NCI-H1105 (cell line): ENCODE data around the gene PDLIM3.
A peak's percentile ranks its signal among the peaks of the same experiment; 100 is the strongest.

Source experiments
- DNase-seq: peaks from one replicate; lab custom pipeline; 2025; lab: John Stamatoyannopoulos, UW

The PDLIM3 gene

GRCh38 chr4:185471235-185472102 is 63.8 kb downstream of the PDLIM3 start, which contains the start of gene CCDC110:
TSS of gene CCDC110 (minus strand) at chr4:185471733. CDS start at chr4:185471683, 50 bp downstream.
- peak; percentile 78 for DNase-seq

DNA sequence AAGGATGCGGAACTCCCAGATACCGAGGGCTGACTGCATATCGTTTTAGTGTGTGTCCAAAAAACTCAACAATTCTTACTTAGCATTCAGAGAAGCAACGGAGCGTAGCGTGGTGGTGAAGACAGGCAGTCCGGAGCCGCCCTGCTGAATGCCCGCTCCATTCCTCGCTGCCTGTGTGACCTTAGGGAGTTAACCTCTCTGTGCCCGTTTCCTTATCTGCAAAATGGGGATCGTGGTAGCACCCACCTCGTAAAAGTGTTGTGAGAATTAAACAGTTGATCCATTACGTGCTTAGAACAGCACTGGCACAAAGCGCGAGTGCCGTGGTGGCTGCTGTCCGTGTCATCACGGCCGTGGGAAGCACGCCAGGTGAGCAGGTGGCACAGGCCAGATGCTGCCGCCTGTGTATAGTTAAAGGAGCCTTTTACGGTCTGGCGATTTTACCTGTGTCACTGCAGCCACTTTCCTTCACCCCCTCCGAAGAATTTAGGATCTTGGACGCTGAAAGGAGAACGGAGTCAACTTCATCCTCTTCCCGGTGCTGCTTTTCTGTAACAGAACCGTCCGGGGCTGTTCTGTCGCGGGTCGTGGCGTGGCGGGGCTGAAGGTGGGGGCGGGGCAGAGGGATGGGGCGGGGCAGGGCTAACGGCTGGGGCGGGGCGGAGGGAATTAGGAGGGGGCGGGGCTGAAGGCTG is 64.7 kb downstream of the PDLIM3 start:
- DNase-seq: peak; percentile 48

- DNase-seq: no peak
Observed at GRCh38 chr4:185469580-185470154, 65.6 kb downstream of the PDLIM3 start.

DNA sequence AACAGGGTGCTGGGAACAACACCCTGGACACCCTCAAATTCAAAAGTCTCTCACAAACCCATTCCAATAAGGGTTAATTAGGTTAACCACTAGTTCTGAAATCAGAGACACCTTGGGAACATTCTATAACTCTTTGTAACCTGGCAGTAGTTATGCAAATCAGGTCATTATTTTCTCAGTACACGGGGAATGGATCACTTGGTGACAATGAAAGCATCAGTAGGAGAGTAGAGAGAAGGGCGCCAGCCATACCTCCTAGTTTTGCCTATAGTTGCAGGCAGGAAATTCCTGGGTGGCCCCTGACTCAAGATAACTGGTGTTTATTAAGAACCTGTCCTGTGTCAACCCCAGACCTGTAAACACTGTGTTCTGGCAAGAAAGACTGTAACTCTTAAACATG is 66.3 kb downstream of the PDLIM3 start:
- no peak for DNase-seq

- DNase-seq: no peak
Observed at GRCh38 chr4:185467991-185468390, 67.3 kb downstream of the PDLIM3 start.

DNA sequence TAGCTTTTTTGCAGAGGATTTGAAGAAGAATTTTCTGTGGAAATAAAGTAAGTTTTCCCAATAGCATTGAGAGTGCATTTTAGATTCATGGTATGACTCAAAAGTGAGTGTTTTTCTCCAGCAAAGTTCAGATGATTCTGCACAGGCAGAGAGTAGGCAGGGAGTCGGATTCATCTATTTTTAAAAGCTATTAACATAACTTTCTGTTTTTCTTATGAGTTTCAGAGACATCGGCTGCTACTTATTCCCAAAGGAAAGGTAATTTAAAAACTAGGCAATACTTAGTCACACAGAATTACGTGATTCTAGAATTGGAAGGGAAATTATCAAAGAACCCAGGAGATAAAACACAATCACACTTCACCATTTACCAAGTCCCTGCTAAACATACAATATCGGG is 68.2 kb downstream of the PDLIM3 start:
- no peak for DNase-seq

DNA sequence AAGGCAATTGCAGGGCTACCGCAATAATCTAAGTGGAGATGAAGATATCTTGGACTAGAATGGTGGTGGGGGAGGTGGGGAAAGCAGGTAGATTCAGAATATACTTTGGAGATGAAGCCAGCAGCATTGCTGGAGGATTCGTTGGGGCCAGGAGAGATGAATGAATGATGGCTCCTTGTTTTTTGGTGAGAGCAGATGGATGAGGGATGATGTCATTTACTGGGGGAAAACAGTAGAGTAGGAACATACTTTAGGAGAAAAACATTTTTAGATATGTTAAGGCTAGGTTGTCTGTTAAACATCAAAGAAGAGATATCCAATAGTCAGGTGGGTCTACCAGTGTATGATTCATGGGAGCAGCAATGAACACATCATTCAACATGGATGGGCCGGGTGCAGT is 69.6 kb downstream of the PDLIM3 start:
- DNase-seq: no peak

DNA sequence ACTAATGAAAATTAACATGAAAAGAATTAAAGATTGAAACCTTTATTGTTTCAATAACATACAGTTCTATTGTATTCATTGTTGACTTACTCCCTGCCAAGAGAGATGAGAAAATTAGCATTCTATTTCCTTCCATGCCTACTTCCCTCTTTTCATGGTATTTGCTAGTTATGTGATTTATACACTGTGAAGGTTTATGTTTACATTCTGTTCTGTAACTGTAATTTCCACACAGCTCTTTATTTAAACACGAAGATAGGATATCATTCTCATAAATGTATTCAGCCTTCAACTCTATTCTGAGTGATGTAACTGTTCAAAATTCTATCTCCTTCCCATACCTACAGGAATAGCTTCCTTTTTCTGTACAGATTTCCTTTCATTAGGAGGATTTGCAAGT is 70.4 kb downstream of the PDLIM3 start:
- no peak for DNase-seq

DNA sequence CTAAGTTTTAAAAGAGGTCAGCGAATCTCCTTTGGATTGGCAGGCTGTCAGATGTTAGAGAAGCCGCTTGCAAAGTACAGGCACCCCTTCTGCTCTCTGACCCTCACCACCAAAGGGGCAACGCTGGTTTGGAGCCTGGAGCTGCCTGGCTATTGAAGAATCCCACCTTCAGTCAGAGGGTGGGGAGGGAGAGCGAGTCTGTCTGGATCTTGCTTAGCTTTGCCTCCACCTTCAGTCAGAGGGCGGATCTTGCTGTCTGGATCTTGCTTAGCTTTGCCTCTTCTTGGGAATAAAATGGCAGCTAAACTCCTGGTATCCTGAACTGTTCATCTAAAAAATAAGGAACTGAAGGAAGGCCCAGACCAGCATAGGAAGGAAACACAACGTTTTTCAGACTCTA is 71.1 kb downstream of the PDLIM3 start:
- no peak for DNase-seq

- DNase-seq: no peak
Observed at GRCh38 chr4:185463541-185463940, 71.8 kb downstream of the PDLIM3 start.

DNA sequence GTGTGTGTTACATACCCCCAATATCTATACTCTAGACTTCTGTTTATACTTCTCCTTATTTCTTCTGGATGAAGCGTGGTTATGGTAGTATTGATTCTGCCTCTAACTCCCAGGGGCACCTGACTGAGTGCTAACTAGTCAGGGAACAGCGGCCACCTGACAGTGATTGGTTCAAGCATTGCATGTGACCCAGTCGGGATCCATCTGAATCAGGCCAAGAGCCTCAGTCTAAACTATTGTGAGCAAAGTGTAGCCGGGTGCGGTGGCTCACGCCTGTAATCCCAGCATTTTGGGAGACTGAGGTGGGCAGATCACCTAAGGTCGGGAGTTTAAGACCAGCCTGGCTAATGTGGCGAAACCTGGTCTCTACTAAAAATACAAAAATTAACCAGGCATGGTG is 73.7 kb downstream of the PDLIM3 start:
- DNase-seq: no peak

DNA sequence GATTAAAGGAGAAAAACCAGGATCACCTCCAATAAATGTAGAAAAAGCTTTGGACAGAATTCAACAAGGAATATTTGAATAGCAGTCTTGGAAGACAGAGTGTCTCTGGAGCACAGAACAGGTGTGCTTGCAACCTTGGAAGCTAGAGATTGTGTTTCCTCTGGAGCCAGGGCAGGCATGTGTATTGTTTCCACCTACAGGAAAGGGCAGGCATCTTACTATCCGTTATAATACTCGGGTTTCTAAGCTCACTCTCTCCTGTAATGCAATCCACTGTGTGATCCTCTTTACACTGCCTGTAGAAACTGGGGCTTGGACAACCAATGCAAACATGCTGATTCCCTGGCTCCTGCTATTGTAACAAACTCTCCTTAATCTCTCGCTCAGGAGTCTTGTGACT is 78.2 kb downstream of the PDLIM3 start:
- no peak for DNase-seq

- no peak for DNase-seq
Observed at GRCh38 chr4:185456131-185456530, 79.2 kb downstream of the PDLIM3 start.
